Upper lobe of left lung (tissue), 4 donors: ENCODE measurements around the gene LIPG.

Experiments
- EP300 ChIP-seq, 4 donors: sonication (generic); formaldehyde crosslinking; IDR thresholded peaks; one replicate each; pipeline ENCODE4 v1.5.1; 2017; ENCODE audit warnings: antibody characterized with exemption in 4 of 4, control low read depth in 2 of 4
- POLR2A ChIP-seq, 4 donors: fragments of 450-650 bp; IDR thresholded peaks; one replicate each; pipeline ENCODE4 v1.5.1; 2016 to 2017; ENCODE audit warnings: antibody characterized with exemption in 4 of 4, mild to moderate bottlenecking in 2 of 4
- POLR2AphosphoS5 ChIP-seq, 2 donors: sonication (generic); formaldehyde crosslinking; IDR thresholded peaks; one replicate each; pipeline ENCODE4 v1.5.1; 2017; ENCODE audit warnings: antibody characterized with exemption in 2 of 2
- TF ChIP-seq, protein P1 (sequence below), 6 experiments: fragments of 450-650 bp in 4 of 6; fragments of 200-600 bp in 2 of 6; sonication (generic) in 2 of 6; IDR thresholded peaks; one replicate each; pipeline ENCODE4 v1.5.1; 2016 to 2019; ENCODE audit warnings: antibody characterized with exemption in 6 of 6

GRCh38 chr18:49546278-49546677, 15.6 kb upstream of the LIPG start:
- no peak for TF ChIP-seq POLR2A (IDR thresholded peaks at IDR 0.05)
- TF ChIP-seq, protein P1, sequence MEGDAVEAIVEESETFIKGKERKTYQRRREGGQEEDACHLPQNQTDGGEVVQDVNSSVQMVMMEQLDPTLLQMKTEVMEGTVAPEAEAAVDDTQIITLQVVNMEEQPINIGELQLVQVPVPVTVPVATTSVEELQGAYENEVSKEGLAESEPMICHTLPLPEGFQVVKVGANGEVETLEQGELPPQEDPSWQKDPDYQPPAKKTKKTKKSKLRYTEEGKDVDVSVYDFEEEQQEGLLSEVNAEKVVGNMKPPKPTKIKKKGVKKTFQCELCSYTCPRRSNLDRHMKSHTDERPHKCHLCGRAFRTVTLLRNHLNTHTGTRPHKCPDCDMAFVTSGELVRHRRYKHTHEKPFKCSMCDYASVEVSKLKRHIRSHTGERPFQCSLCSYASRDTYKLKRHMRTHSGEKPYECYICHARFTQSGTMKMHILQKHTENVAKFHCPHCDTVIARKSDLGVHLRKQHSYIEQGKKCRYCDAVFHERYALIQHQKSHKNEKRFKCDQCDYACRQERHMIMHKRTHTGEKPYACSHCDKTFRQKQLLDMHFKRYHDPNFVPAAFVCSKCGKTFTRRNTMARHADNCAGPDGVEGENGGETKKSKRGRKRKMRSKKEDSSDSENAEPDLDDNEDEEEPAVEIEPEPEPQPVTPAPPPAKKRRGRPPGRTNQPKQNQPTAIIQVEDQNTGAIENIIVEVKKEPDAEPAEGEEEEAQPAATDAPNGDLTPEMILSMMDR (IDR thresholded peaks at IDR 0.05), result no peak
- TF ChIP-seq POLR2AphosphoS5 (IDR thresholded peaks at IDR 0.05), result no peak
- TF ChIP-seq EP300 (IDR thresholded peaks at IDR 0.05), result no peak
